Immature natural killer cell (primary cell): Measurements from ENCODE around the gene APOBEC3A. TPM values are rescaled to one million over a fixed set of nuclear protein-coding genes. Genes with fewer than 3 reads are reported as not detected.

Experiments
- DNase-seq, 3 donors: peaks; one replicate each; pipeline ENCODE4 v3.0.0; 2022; ENCODE audit warnings: mixed read lengths in 1 of 3
- H3K27ac Mint-ChIP-seq, 6 donors: one replicate each; pipeline ENCODE4 v1.8.0; 2020; ENCODE audit warnings: mixed read lengths in 6 of 6, mild to moderate bottlenecking in 5 of 6, inconsistent platforms in 4 of 6, moderate library complexity in 3 of 6
- H3K27me3 Mint-ChIP-seq, 3 donors: one replicate each; pipeline ENCODE4 v1.8.0; 2020 to 2021; ENCODE audit warnings: low read depth in 3 of 3, mild to moderate bottlenecking in 3 of 3, mixed read lengths in 3 of 3, moderate library complexity in 3 of 3, inconsistent platforms in 1 of 3
- H3K36me3 Mint-ChIP-seq, 3 donors: one replicate each; pipeline ENCODE4 v1.8.0; 2020; ENCODE audit warnings: mixed read lengths in 3 of 3, inconsistent platforms in 2 of 3, mild to moderate bottlenecking in 2 of 3
- H3K4me1 Mint-ChIP-seq, 2 donors: one replicate each; pipeline ENCODE4 v1.8.0; 2020; ENCODE audit warnings: inconsistent platforms in 2 of 2, mild to moderate bottlenecking in 2 of 2, mixed read lengths in 2 of 2, moderate library complexity in 1 of 2
- H3K4me3 Mint-ChIP-seq, 5 donors: one replicate each; pipeline ENCODE4 v1.8.0; 2020; ENCODE audit warnings: mild to moderate bottlenecking in 5 of 5, mixed read lengths in 5 of 5, inconsistent platforms in 3 of 5, moderate library complexity in 3 of 5
- H3K9me3 Mint-ChIP-seq, 6 donors: one replicate each; pipeline ENCODE4 v1.8.0; 2020; ENCODE audit warnings: mild to moderate bottlenecking in 6 of 6, mixed read lengths in 6 of 6, inconsistent platforms in 4 of 6, moderate library complexity in 3 of 6
- polyA plus RNA-seq, 3 donors: library from polyadenylated mRNA; unstranded; fragments of 300-500 nt; fragmentation: Illumina TruSeq; gene quantifications; one replicate each; pipeline ENCODE4 v1.2.3, GENCODE V29; 2021

APOBEC3A gene
- polyA plus RNA-seq, 3 donors from 2014 or later = not detected

GRCh38 chr22:38947321-38948140 is 9.9 kb upstream of the APOBEC3A start:
- Mint-ChIP-seq H3K36me3 (no peaks in the 10 kb centered on the region), H3K27me3 (peaks cover 5 to 22% (median 6%) of the 10 kb centered on the region in 3 donors), H3K4me1 (peaks cover 8 to 11% of the 10 kb centered on the region in 2 donors), H3K27ac (no peak overlapping the region), H3K4me3 (no peak overlapping the region), H3K9me3 (no peaks in the 10 kb centered on the region)
- DNase-seq = no peak

- Mint-ChIP-seq H3K9me3 (no peaks in the 10 kb centered on the region), H3K27ac (no peak overlapping the region), H3K4me3 (no peak overlapping the region), H3K27me3 (peaks cover 4 to 21% (median 5%) of the 10 kb centered on the region in 3 donors), H3K36me3 (no peaks in the 10 kb centered on the region), H3K4me1 (peaks cover 4% of the 10 kb centered on the region in 2 donors)
- DNase-seq = no peak
These were observed 9.0 kb upstream of the APOBEC3A start for GRCh38 chr22:38948181-38948940.

DNA sequence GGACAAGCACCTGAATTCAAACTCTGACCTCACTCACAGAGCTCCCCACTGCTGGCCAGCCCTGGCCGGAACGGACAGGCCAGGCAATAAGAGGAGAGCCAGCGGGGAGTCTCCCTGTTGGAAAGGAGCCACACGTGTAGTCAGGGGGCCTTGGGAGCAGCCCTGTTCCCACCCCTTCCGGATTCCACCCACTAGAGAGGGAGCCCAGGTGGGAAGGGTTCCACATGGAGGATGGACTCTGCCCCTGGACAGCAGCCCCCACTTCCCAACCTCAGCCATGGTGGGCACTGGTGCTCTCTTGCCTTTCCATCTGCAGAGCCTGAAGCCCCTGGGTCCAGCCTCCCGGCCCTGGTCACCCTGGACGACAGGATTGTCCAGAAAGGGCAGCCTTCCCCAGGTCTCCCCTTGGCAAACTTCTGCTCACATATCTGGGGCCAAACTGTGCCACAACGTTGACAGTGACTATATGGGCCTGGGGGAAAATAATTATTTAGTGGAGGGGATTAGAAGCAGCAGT is 7.5 kb upstream of the APOBEC3A start:
- H3K36me3 Mint-ChIP-seq = no peaks in the 10 kb centered on the region
- H3K27me3 Mint-ChIP-seq = peaks cover 3 to 21% (median 4%) of the 10 kb centered on the region in 3 donors
- DNase-seq = no peak
- no peak overlapping the region for H3K27ac Mint-ChIP-seq
- H3K4me1 Mint-ChIP-seq = no peaks in the 10 kb centered on the region
- no peak overlapping the region for H3K4me3 Mint-ChIP-seq
- H3K9me3 Mint-ChIP-seq = no peaks in the 10 kb centered on the region

- Mint-ChIP-seq H3K4me1 (no peaks in the 10 kb centered on the region), H3K27ac (peak overlapping the region in 1 of 6 donors; percentile 31)
These were observed 6.7 kb upstream of the APOBEC3A start for GRCh38 chr22:38950527-38951295.

GRCh38 chr22:38951734-38952133 is 5.7 kb upstream of the APOBEC3A start:
- Mint-ChIP-seq H3K4me1 (no peaks in the 10 kb centered on the region), H3K4me3 (no peak overlapping the region), H3K27me3 (peaks cover 0 to 13% (median 2%) of the 10 kb centered on the region in 3 donors), H3K27ac (no peak overlapping the region), H3K36me3 (no peaks in the 10 kb centered on the region), H3K9me3 (no peaks in the 10 kb centered on the region)
- no peak for DNase-seq

More at GRCh38 chr22:38950527-38951295, 6.7 kb upstream of the APOBEC3A start:
- peaks cover 0 to 20% (median 2%) of the 10 kb centered on the region in 3 donors for H3K27me3 Mint-ChIP-seq
- H3K36me3 Mint-ChIP-seq = no peaks in the 10 kb centered on the region
- DNase-seq = no peak
- no peak overlapping the region for H3K4me3 Mint-ChIP-seq
- H3K9me3 Mint-ChIP-seq = no peaks in the 10 kb centered on the region

DNA sequence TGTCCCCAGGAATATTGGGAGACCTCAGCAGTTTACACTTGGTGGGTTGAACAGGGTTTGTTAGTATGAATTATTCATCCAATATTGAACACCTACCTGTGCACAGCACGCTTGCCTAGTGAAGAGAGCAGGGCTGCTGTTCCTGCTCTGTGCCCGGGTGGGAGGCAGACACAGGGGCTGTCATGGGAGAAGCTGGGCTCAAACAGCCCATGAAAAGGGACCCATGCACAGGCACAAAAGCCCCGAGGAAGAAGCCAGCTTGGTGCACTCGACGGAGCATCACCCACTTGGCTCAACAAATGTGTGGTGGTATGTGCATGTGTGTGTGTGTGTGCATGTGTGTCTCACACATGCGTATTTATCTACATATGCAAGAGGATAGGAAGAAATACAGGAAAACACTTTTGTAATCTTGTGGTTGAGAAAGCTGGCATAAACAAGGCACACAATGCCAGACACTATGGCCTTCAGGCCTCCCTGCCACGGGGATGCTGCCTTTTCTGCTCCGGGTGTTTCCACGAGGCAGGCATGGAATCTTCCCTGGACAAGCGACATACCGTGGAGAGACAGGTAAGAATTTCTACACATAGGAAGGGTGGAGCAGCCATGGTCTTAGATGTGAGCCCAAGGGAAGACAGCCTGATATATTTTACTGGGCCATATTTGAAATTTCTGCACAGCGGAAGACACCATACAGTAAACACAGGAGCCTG is 5.0 kb upstream of the APOBEC3A start:
- DNase-seq = no peak
- Mint-ChIP-seq H3K27me3 (peaks cover 0 to 8% (median 2%) of the 10 kb centered on the region in 3 donors), H3K27ac (no peak overlapping the region), H3K36me3 (no peaks in the 10 kb centered on the region), H3K9me3 (no peaks in the 10 kb centered on the region), H3K4me1 (no peaks in the 10 kb centered on the region), H3K4me3 (no peak overlapping the region)

DNA sequence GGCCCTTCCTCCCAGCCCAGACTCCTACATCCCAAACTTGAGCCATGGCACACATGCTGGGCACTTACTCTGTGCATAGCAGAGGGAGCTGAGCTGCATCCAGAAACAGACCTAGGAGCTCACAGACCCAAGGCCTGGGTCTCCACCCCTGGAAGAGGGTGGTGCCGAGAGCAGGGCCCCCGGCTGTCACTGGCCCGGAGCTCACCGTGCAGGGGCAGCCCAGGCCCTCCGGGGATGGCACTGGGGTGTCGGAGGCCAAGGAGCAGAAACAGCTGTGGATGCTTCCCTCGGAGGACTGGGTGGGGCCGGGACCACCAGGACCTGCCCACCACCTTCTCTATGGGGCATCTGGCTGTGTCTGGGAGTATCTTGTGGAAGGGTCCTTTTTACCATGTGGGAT is 4.3 kb upstream of the APOBEC3A start:
- no peaks in the 10 kb centered on the region for H3K9me3 Mint-ChIP-seq
- H3K36me3 Mint-ChIP-seq = no peaks in the 10 kb centered on the region
- H3K4me3 Mint-ChIP-seq = no peak overlapping the region
- no peaks in the 10 kb centered on the region for H3K4me1 Mint-ChIP-seq
- no peak overlapping the region for H3K27ac Mint-ChIP-seq
- DNase-seq = no peak
- H3K27me3 Mint-ChIP-seq = peaks cover 0 to 6% (median 2%) of the 10 kb centered on the region in 3 donors

DNA sequence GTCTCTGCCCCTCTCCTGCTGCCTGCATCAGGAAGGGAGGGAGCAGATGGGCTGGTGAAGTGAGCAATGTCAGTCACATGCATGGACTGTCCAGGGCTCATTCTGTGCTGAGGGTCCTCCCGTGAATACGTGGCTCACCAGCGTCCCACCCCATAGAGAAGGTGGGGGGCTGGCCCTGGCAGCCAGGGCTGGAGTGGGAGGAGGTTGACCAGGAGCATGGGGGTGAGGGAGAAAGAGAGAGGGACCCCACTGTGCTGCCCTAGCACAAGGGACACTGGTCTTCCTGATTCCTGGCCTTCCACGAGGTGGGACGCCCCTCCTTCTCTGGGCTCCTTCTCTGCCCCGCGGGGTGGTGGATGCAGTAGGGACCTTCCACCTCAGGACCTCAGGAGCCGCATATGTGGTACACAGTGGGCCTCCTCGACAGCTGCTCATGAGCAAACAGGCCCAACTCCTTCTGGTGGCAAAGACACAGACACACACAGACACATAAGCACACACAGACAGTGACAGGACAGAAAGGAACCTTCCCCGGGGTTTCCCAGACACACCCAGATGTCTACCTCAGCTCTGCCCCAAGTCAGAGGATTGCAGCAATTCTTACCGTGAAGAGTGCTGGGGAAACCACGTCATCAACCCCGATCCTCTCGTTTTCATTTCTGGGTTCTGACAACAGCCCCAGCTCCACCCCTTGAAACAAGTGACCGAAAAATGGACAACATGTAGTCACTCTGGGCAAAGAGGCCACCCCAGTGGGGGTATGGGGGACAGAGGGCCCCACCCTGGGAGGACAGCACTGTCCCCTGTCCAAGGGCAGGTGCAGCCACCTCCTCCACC is 3.6 kb upstream of the APOBEC3A start:
- H3K27ac Mint-ChIP-seq = peak overlapping the region in 1 of 6 donors; percentile 40
- no peaks in the 10 kb centered on the region for H3K36me3 Mint-ChIP-seq
- H3K9me3 Mint-ChIP-seq = no peaks in the 10 kb centered on the region
- H3K27me3 Mint-ChIP-seq = peaks cover 0 to 6% (median 2%) of the 10 kb centered on the region in 3 donors
- no peak overlapping the region for H3K4me3 Mint-ChIP-seq
- no peaks in the 10 kb centered on the region for H3K4me1 Mint-ChIP-seq
- peak in 1 of 3 donors; percentile 4 for DNase-seq

DNA sequence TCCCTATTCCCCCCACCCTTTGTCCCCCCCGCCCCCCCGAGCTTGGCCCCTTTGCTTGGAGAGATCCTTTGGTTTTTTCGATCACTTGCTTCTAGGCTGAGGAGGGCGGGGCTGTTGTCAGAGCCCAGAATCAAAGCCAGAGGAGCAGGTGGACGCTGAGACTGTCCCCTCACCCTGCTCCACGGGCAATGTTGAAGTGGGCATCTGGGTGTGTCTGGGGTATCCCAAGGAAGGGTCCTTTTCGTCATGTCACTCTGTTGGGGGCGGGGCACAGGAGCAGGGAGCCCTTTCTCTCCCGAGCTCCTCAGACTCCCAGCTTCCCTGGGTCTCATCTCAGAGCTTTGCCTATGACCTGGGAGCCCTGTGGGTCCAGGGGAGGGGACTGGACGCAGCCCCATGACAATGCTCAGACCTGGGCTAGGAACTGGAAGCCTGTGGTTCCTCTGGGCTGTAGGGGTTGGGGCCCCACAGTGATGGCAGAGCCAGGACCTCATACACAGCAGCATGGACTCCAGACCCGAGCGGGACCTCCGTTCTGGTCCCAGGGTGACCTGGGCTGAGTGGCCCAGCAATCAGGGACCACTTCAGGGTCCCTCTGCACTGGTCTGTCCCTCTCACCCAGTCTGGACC is 2.9 kb upstream of the APOBEC3A start:
- peaks cover 0 to 6% (median 2%) of the 10 kb centered on the region in 3 donors for H3K27me3 Mint-ChIP-seq
- no peaks in the 10 kb centered on the region for H3K4me1 Mint-ChIP-seq
- no peaks in the 10 kb centered on the region for H3K36me3 Mint-ChIP-seq
- H3K27ac Mint-ChIP-seq = no peak overlapping the region
- no peaks in the 10 kb centered on the region for H3K9me3 Mint-ChIP-seq
- no peak for DNase-seq
- H3K4me3 Mint-ChIP-seq = no peak overlapping the region

DNA sequence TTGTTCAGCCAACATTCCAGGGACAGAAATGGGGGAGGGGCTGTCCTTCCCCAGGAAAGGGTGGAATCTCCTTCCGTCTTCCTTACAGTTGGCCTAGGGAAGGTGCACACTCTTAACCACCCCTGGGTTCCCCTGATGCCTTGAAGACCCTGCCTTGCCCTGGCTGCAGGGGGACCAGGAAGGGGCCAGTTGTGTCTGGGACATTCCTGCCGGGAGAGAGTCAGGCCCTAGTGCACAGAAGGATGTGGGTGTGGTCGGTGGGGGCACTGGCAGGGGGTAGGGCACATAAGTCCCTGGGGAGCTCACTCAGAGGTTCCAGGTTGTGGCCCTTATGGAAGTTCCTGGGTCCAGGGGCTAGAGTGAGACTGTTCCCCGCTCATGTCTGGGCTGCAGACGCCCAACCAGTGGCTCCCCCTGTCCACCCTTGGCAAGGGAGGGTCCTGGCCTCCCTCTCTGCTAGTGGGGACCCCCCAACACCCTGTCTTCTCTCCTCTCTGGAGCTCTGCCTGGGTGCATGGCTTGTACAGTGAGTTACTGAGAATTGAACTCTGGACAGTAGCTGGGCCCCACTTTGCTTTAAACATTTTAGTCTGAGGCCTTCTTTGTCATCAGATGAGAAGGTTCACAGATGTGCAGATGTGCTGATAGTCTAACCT is 2.0 kb upstream of the APOBEC3A start:
- DNase-seq = no peak
- H3K9me3 Mint-ChIP-seq = no peaks in the 10 kb centered on the region
- peaks cover 0 to 6% (median 2%) of the 10 kb centered on the region in 3 donors for H3K27me3 Mint-ChIP-seq
- H3K4me1 Mint-ChIP-seq = no peaks in the 10 kb centered on the region
- H3K4me3 Mint-ChIP-seq = no peak overlapping the region
- H3K36me3 Mint-ChIP-seq = no peaks in the 10 kb centered on the region
- peak overlapping the region in 1 of 6 donors; percentile 59 for H3K27ac Mint-ChIP-seq

GRCh38 chr22:38955926-38956325 is 1.5 kb upstream of the APOBEC3A start:
- Mint-ChIP-seq H3K27me3 (peaks cover 0 to 6% (median 2%) of the 10 kb centered on the region in 3 donors), H3K9me3 (no peaks in the 10 kb centered on the region), H3K4me1 (no peaks in the 10 kb centered on the region), H3K36me3 (no peaks in the 10 kb centered on the region), H3K27ac (peak overlapping the region in 1 of 6 donors; percentile 59), H3K4me3 (no peak overlapping the region)
- DNase-seq = no peak

DNA sequence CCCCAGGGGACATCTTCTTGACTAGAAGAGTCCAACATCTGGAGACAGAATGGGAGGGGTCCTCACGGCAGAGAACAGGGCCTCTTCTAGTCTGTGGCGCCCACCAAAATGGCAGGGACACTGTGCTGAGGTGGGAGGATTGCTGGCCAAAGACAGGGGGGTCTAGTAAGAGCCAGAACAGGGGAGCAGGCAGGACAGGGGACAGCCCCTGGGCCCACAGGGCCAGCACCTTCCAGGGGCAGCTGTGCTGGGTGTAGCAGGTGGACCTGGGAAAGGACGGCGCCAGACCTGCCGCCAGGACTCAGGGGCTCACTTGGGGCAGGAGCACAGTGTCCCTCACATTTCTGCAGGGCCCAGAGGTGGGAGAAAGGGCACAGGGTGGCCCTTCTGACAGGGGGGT is 858 bp upstream of the APOBEC3A start:
- H3K9me3 Mint-ChIP-seq = no peaks in the 10 kb centered on the region
- H3K4me1 Mint-ChIP-seq = no peaks in the 10 kb centered on the region
- peaks cover 0 to 6% (median 2%) of the 10 kb centered on the region in 3 donors for H3K27me3 Mint-ChIP-seq
- no peak overlapping the region for H3K27ac Mint-ChIP-seq
- no peaks in the 10 kb centered on the region for H3K36me3 Mint-ChIP-seq
- no peak overlapping the region for H3K4me3 Mint-ChIP-seq
- DNase-seq = no peak
